Body of pancreas (tissue), 4 donors: ENCODE data around the gene MUSTN1. TPM values are rescaled to one million over a fixed set of nuclear protein-coding genes. Genes with fewer than 3 reads are reported as not detected.

Experiments
- ATAC-seq: fragments of 150-250 bp; one replicate; pipeline ENCODE4 v1.9.1; 2016
- DNase-seq, 4 donors: peaks; one replicate each; pipeline ENCODE4 v3.0.0-alpha.2; 2019
- H3K27ac ChIP-seq, 4 donors: fragments of 200-600 bp; sonication (generic); 1 replicate in 3 of 4; 2 replicates in 1 of 4; pipeline versions ENCODE4 v1.5.1 to v1.6.1; 2016 to 2019; ENCODE audit warnings: mild to moderate bottlenecking in 1 of 4, mixed read lengths in 1 of 4, moderate library complexity in 1 of 4
- H3K27me3 ChIP-seq, 2 donors: fragments of 200-600 bp; sonication (generic); one replicate each; pipeline ENCODE4 v1.6.0; 2016; ENCODE audit warnings: mild to moderate bottlenecking in 1 of 2
- H3K36me3 ChIP-seq, 2 donors: fragments of 200-600 bp; sonication (generic); replicated peaks in 1 of 2; 2 replicates each; pipeline ENCODE4 v1.5.1; 2016; ENCODE audit warnings: low read depth in 2 of 2; ENCODE audit not compliant: insufficient read depth in 1 of 2
- H3K4me1 ChIP-seq: fragments of 200-600 bp; sonication (generic); one replicate; pipeline ENCODE4 v1.6.0; 2016
- H3K4me3 ChIP-seq, 2 donors: fragments of 200-600 bp; sonication (generic); 1 replicate in 1 of 2; 2 replicates in 1 of 2; pipeline ENCODE4 v1.5.1; 2016 to 2019
- H3K9me3 ChIP-seq, 3 donors: fragments of 200-600 bp; sonication (generic); 1 replicate in 2 of 3; 2 replicates in 1 of 3; pipeline ENCODE4 v1.5.1; 2016
- CTCF ChIP-seq, 7 experiments: fragments of 450-650 bp in 4 of 7; fragments of 200-600 bp in 3 of 7; sonication (generic) in 3 of 7; IDR thresholded peaks; one replicate each; pipeline ENCODE4 v1.5.1; 2016 to 2019; ENCODE audit warnings: antibody characterized with exemption in 7 of 7
- POLR2A ChIP-seq, 3 donors: fragments of 450-650 bp; IDR thresholded peaks; one replicate each; pipeline ENCODE4 v1.6.1; 2016; ENCODE audit warnings: antibody characterized with exemption in 3 of 3, mild to moderate bottlenecking in 2 of 3
- WGBS, 2 donors: methylation state at CpG; one replicate each; pipeline ENCODE4 v1.1.5; 2017; 5-methylcytosine and 5-hydroxymethylcytosine counted together
- intact Hi-C: fragments of 100-400 bp; cut with DNase I; formaldehyde crosslinking; loops from one replicate; pipeline ENCODE4 v1.15.1; 2023
- total RNA-seq, 2 donors: library from RNA; depleted of rRNA; stranded (reverse); fragments of >200 nt; gene quantifications; one replicate each; pipeline ENCODE4 v1.1.0, GENCODE V29; 2016

Gene MUSTN1
- total RNA-seq, 2 donors from 2014 or later, result 3.9 TPM; not detected in 1

- Histone ChIP-seq H3K4me3 (no peak overlapping the region), H3K4me1 (peaks cover 10% of the 10 kb centered on the region), H3K27me3 (no peaks in the 10 kb centered on the region), H3K9me3 (no peaks in the 10 kb centered on the region), H3K36me3 (peaks cover 0 to 3% of the 10 kb centered on the region in 2 donors), H3K27ac (no peak overlapping the region)
- ATAC-seq (no peak), DNase-seq (no peak)
- TF ChIP-seq CTCF (IDR thresholded peaks at IDR 0.05) (no peak), POLR2A (IDR thresholded peaks at IDR 0.05) (no peak)
- intact Hi-C loops, result no loop called here
- WGBS, 2 donors, result 55 to 57% methylated on average over 5 of the region's 5 CpGs
Measured at GRCh38 chr3:52856666-52857065, 21.8 kb upstream of the MUSTN1 start.

GRCh38 chr3:52854013-52854412, 19.2 kb upstream of the MUSTN1 start:
- Histone ChIP-seq H3K4me3 (no peak overlapping the region), H3K27me3 (no peaks in the 10 kb centered on the region), H3K9me3 (no peaks in the 10 kb centered on the region), H3K27ac (no peak overlapping the region), H3K36me3 (peaks cover 0 to 3% of the 10 kb centered on the region in 2 donors), H3K4me1 (no peaks in the 10 kb centered on the region)
- intact Hi-C loops, result loop anchor here (5.0 kb wide), 1 partner anchor 223 kb away; no protein-coding TSS in a partner anchor
- ATAC-seq, result no peak
- TF ChIP-seq CTCF (IDR thresholded peaks at IDR 0.05) (no peak), POLR2A (IDR thresholded peaks at IDR 0.05) (no peak)
- DNase-seq, result no peak
- 69 to 81% methylated on average over 2 of the region's 2 CpGs for WGBS, 2 donors

GRCh38 chr3:52852419-52852818, 17.6 kb upstream of the MUSTN1 start:
- no peak for DNase-seq
- H3K9me3 ChIP-seq, result no peaks in the 10 kb centered on the region
- H3K4me1 ChIP-seq, result no peaks in the 10 kb centered on the region
- no peaks in the 10 kb centered on the region for H3K27me3 ChIP-seq
- no peak overlapping the region for H3K4me3 ChIP-seq
- no peak for ATAC-seq
- H3K36me3 ChIP-seq, result peaks cover 0 to 5% of the 10 kb centered on the region in 2 donors
- H3K27ac ChIP-seq, result no peak overlapping the region
- TF ChIP-seq CTCF (IDR thresholded peaks at IDR 0.05) (no peak), POLR2A (IDR thresholded peaks at IDR 0.05) (no peak)
- WGBS, 2 donors, result 40 to 50% methylated on average over 2 of the region's 2 CpGs
- intact Hi-C loops, result loop anchor here (5.0 kb wide), 1 partner anchor 225 kb away; no protein-coding TSS in a partner anchor

- WGBS, 2 donors, result 73 to 74% methylated on average over 3 of the region's 3 CpGs
- Histone ChIP-seq H3K4me1 (no peaks in the 10 kb centered on the region), H3K9me3 (no peaks in the 10 kb centered on the region), H3K36me3 (peaks cover 0 to 5% of the 10 kb centered on the region in 2 donors), H3K4me3 (no peak overlapping the region), H3K27me3 (no peaks in the 10 kb centered on the region), H3K27ac (no peak overlapping the region)
- TF ChIP-seq CTCF (IDR thresholded peaks at IDR 0.05), result peak; percentile 27 to 89 (median 77)
- TF ChIP-seq POLR2A (IDR thresholded peaks at IDR 0.05), result no peak
- intact Hi-C loops, result loop anchor here (5.0 kb wide), 1 partner anchor 226 kb away; no protein-coding TSS in a partner anchor
- ATAC-seq (peak; percentile 74), DNase-seq (peak; percentile 38 to 48 (median 46))
Measured at GRCh38 chr3:52851348-52851747, 16.5 kb upstream of the MUSTN1 start.

- TF ChIP-seq CTCF (IDR thresholded peaks at IDR 0.05), result no peak
- 94 to 95% methylated on average over 15 of the region's 15 CpGs for WGBS, 2 donors
- H3K4me1 ChIP-seq, result peaks cover 11% of the 10 kb centered on the region
- no peak for DNase-seq
- no peak for ATAC-seq
- H3K36me3 ChIP-seq, result peaks cover 0 to 5% of the 10 kb centered on the region in 2 donors
- H3K4me3 ChIP-seq, result no peak overlapping the region
- intact Hi-C loops, result loop anchor here (5.0 kb wide), 1 partner anchor 228 kb away; no protein-coding TSS in a partner anchor
- no peaks in the 10 kb centered on the region for H3K9me3 ChIP-seq
- H3K27me3 ChIP-seq, result no peaks in the 10 kb centered on the region
- H3K27ac ChIP-seq, result no peak overlapping the region
Measured at GRCh38 chr3:52849656-52850055, 14.8 kb upstream of the MUSTN1 start.
